Endothelial cell of umbilical vein (primary cell): ENCODE results near the gene MAPK8IP3. TPM values are rescaled to one million over a fixed set of nuclear protein-coding genes. Genes with fewer than 3 reads are reported as not detected.

Experiments used
- BruUV-seq: library from RNA; stranded (reverse); fragments of 400-500 nt; replicated peaks from 2 replicates; lab custom pipeline; 2021; lab: Mats Ljungman, UMichigan
- CTCF ChIA-PET: fragments of 300-600, 350-600 bp; sonication (Branson Sonifier 250); formaldehyde crosslinking; loops from one replicate; lab custom pipeline; 2021; ENCODE audit warnings: antibody characterized with exemption, inconsistent platforms; lab: Charles Lee
- POLR2A ChIA-PET: fragments of 300-600, 350-600 bp; sonication (Branson Sonifier 250); formaldehyde crosslinking; loops from one replicate; lab custom pipeline; 2021; ENCODE audit warnings: antibody characterized with exemption, inconsistent platforms; lab: Charles Lee
- DNase-seq: peaks from one replicate; pipeline ENCODE4 v3.0.0-alpha.2; 2011; ENCODE audit warnings: low read depth, low spot score
- FAIRE-seq: peaks from 2 replicates; lab custom pipeline; 2011; peaks lifted over from hg19 to GRCh38; lab: Jason Lieb, UNC
- H2AFZ ChIP-seq: 2 replicates; pipeline ENCODE4 v1.6.0; 2012; ENCODE audit warnings: low read depth, low read length, control low read depth, inconsistent platforms
- H3K27ac ChIP-seq: 2 replicates; pipeline ENCODE4 v1.5.1; 2011; ENCODE audit warnings: low read depth, mild to moderate bottlenecking, control low read depth, low read length, moderate library complexity; ENCODE audit not compliant: insufficient read depth
- H3K27me3 ChIP-seq, 2 experiments: 2 replicates each; pipeline versions ENCODE4 v1.6.0 to v1.6.1; 2011; ENCODE audit warnings: low read length in 2 of 2, mixed read lengths in 1 of 2; ENCODE audit not compliant: control insufficient read depth in 2 of 2, insufficient read depth in 2 of 2
- H3K36me3 ChIP-seq, 2 experiments: 2 replicates in 1 of 2; 3 replicates in 1 of 2; pipeline ENCODE4 v1.5.1; 2011; ENCODE audit warnings: low read length in 2 of 2, mild to moderate bottlenecking in 1 of 2, moderate library complexity in 1 of 2; ENCODE audit not compliant: control insufficient read depth in 2 of 2, insufficient read depth in 2 of 2; ENCODE audit errors: extremely low read depth in 1 of 2
- H3K4me1 ChIP-seq: 3 replicates; pipeline ENCODE4 v1.5.1; 2011; ENCODE audit warnings: mild to moderate bottlenecking, low read length; ENCODE audit not compliant: control insufficient read depth, insufficient read depth; ENCODE audit errors: extremely low read depth
- H3K4me2 ChIP-seq: 2 replicates; pipeline ENCODE4 v1.6.1; 2011; ENCODE audit warnings: low read length, control low read depth, mixed read lengths; ENCODE audit not compliant: insufficient read depth
- H3K4me3 ChIP-seq, 3 experiments: fragments of 200-600 bp in 1 of 3; sonication (generic), shearing (Covaris generic) in 1 of 3; replicated peaks in 1 of 3; 2 replicates each; pipeline ENCODE4 v1.5.1; 2011 to 2016; ENCODE audit warnings: control low read depth in 3 of 3, low read length in 3 of 3, mild to moderate bottlenecking in 2 of 3, inconsistent platforms in 1 of 3, low read depth in 1 of 3, moderate library complexity in 1 of 3; ENCODE audit not compliant: insufficient read depth in 1 of 3
- H3K79me2 ChIP-seq: 2 replicates; pipeline ENCODE4 v1.6.0; 2012; ENCODE audit warnings: low read length, inconsistent platforms; ENCODE audit not compliant: control insufficient read depth, insufficient read depth
- H3K9ac ChIP-seq: replicated peaks from 2 replicates; pipeline ENCODE3; 2011; ENCODE audit warnings: low read length, control low read depth; ENCODE audit not compliant: insufficient read depth; ENCODE audit errors: extremely low read depth
- H3K9me1 ChIP-seq: replicated peaks from 3 replicates; pipeline ENCODE4 v1.6.0; 2011; ENCODE audit warnings: mild to moderate bottlenecking, low read length; ENCODE audit not compliant: control insufficient read depth, insufficient read depth; ENCODE audit errors: extremely low read depth
- H3K9me3 ChIP-seq: replicated peaks from 2 replicates; pipeline ENCODE4 v1.5.1; 2012; ENCODE audit warnings: low read length, inconsistent platforms; ENCODE audit not compliant: control insufficient read depth, insufficient read depth
- H4K20me1 ChIP-seq: replicated peaks from 2 replicates; pipeline ENCODE3; 2011; ENCODE audit warnings: mild to moderate bottlenecking, low read length; ENCODE audit not compliant: control insufficient read depth, insufficient read depth; ENCODE audit errors: extremely low read depth
- CTCF ChIP-seq, 2 donors: IDR thresholded peaks; 1 replicate in 1 of 2; 2 replicates in 1 of 2; pipeline ENCODE4 v1.5.1; 2011; ENCODE audit warnings: low read length in 2 of 2, mild to moderate bottlenecking in 2 of 2, moderate library complexity in 2 of 2, control low read depth in 1 of 2, inconsistent platforms in 1 of 2, low read depth in 1 of 2; ENCODE audit not compliant: insufficient read depth in 1 of 2; ENCODE audit errors: extremely low read depth in 1 of 2
- EZH2 ChIP-seq: IDR thresholded peaks from 2 replicates; pipeline ENCODE4 v1.6.1; 2012; ENCODE audit warnings: borderline replicate concordance, low read depth, mild to moderate bottlenecking, moderate library complexity, low read length, inconsistent platforms; ENCODE audit not compliant: severe bottlenecking
- FOS ChIP-seq: IDR thresholded peaks from 2 replicates; pipeline ENCODE4 v1.6.1; 2011; ENCODE audit warnings: mild to moderate bottlenecking, low read length, moderate library complexity, borderline replicate concordance; ENCODE audit not compliant: insufficient read depth
- GATA2 ChIP-seq: IDR thresholded peaks from 2 replicates; pipeline ENCODE4 v1.7.0; 2011; ENCODE audit warnings: low read depth, mild to moderate bottlenecking, moderate library complexity, mixed read lengths, low read length; ENCODE audit not compliant: insufficient read length, insufficient read depth
- JUN ChIP-seq: IDR thresholded peaks from 2 replicates; pipeline ENCODE4 v1.6.1; 2011; ENCODE audit warnings: borderline replicate concordance, low read depth; ENCODE audit not compliant: insufficient read length, insufficient read depth
- MAX ChIP-seq: IDR thresholded peaks from 2 replicates; pipeline ENCODE4 v1.6.1; 2011; ENCODE audit not compliant: insufficient read depth, insufficient read length
- MYC ChIP-seq: IDR thresholded peaks from one replicate; pipeline ENCODE4 v1.6.1; 2011; ENCODE audit warnings: mild to moderate bottlenecking, low read depth, low read length
- POLR2A ChIP-seq: IDR thresholded peaks from 2 replicates; pipeline ENCODE4 v1.6.1; 2012; ENCODE audit warnings: low read depth, mild to moderate bottlenecking, control low read depth, low read length
- POLR2AphosphoS5 ChIP-seq: IDR thresholded peaks from 2 replicates; pipeline ENCODE4 v1.6.1; 2012; ENCODE audit warnings: low read depth, mild to moderate bottlenecking, control low read depth, low read length, moderate library complexity; ENCODE audit not compliant: insufficient read depth
- dilution Hi-C: fragments of 300-500 bp; cut with MboI; formaldehyde crosslinking; loops from one replicate; pipeline ENCODE4 v1.15.0; 2019; ENCODE audit warnings: low sequenced_read_pairs; ENCODE audit not compliant: extremely low pct_ligation_motif_present
- intact Hi-C: fragments of 100-400 bp; cut with micrococcal nuclease; formaldehyde crosslinking; loops from one replicate; pipeline ENCODE4 v1.10.0; 2022
- polyA plus RNA-seq, 4 experiments: library from polyadenylated mRNA; depleted of rRNA in 3 of 4; stranded (reverse) in 3 of 4; unstranded in 1 of 4; fragments of >200 nt; gene quantifications; 2 replicates each; pipeline versions ENCODE4 v1.2.1 to v1.2.3, GENCODE V29; 2011 to 2012; ENCODE audit warnings: missing spikeins in 1 of 4
- total RNA-seq: library from RNA; stranded (reverse); gene quantifications from 2 replicates; pipeline ENCODE4 v1.2.3, GENCODE V29; 2021

The MAPK8IP3 gene
- total and polyA plus RNA-seq, 2 donors (not counting 3 experiments of a cell fraction or from before 2014, with no cell fraction given), result 40.7 to 92.2 TPM

- no peak overlapping the region for H3K27ac ChIP-seq
Measured at GRCh38 chr16:1688807-1689560, 17.0 kb upstream of the MAPK8IP3 start.

More at GRCh38 chr16:1688807-1689560, 17.0 kb upstream of the MAPK8IP3 start:
- Histone ChIP-seq H3K27me3 (no peaks in the 10 kb centered on the region), H3K9me1 (no peaks in the 10 kb centered on the region), H3K79me2 (peaks cover 75% of the 10 kb centered on the region), H4K20me1 (peaks cover 4% of the 10 kb centered on the region), H3K36me3 (peaks cover 20 to 29% of the 10 kb centered on the region in 2 experiments), H3K4me1 (peaks cover 14% of the 10 kb centered on the region), H3K4me2 (no peak overlapping the region), H2AFZ (no peak overlapping the region), H3K9me3 (no peaks in the 10 kb centered on the region), H3K9ac (no peak overlapping the region), H3K4me3 (no peak overlapping the region)
- ChIA-PET CTCF (no interaction called here), POLR2A (no interaction called here)
- DNase-seq (no peak), FAIRE-seq (no peak)
- intact Hi-C loops (no loop called here), dilution Hi-C loops (no loop called here)
- no TSS peak for BruUV-seq
- TF ChIP-seq MAX, result no peak
- TF ChIP-seq FOS, result no peak
- no peak for TF ChIP-seq GATA2
- no peak for TF ChIP-seq EZH2
- TF ChIP-seq POLR2AphosphoS5, result no peak
- no peak for TF ChIP-seq JUN
- no peak for TF ChIP-seq MYC
- no peak for TF ChIP-seq CTCF (IDR thresholded peaks at IDR 0.05; ENCODE audit: extremely low read depth in 1 of 2, insufficient read depth in 1 of 2, low read depth in 1 of 2, low read length in 2 of 2)
- TF ChIP-seq POLR2A, result no peak
